ENCODE measurements around the gene PREP. TPM values are rescaled to one million over a fixed set of nuclear protein-coding genes. Genes with fewer than 3 reads are reported as not detected.

PREP gene
- polyA plus RNA-seq, 1 of the 3 experiments (the other 2 are of a cell fraction), result 20.9 TPM

DNA sequence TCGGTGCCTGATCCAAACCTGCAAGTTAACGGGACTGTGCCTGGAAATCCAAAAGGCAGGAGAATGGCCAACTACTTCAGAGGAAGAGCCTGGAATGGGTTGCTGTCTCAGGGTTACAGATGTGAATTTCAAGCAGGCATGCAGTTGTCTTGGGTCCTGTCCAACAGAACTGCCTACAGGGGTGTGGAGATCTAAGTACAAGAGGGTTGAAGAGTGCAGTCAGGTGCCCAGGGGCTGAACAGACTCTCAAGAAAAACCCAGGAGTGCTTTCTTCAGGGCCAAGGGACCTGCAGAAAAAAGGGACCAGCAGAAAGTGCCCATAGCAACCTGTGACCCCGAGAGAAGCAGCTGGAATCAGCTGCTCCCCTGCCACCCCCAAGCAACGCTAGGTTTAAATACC is 71.0 kb downstream of the PREP start:
- ChIA-PET POLR2A (no interaction called here), CTCF (interaction anchor here (0.8 kb wide), 1 partner anchor 31 kb away, joined by 3 read pairs; no protein-coding TSS in a partner anchor)
- peak overlapping the region in 1 of 2 experiments; percentile 36; a peak in 2 of 4 replicates for H3K27ac ChIP-seq (ENCODE audit: low read depth in 2 of 2, low read length in 1 of 2)
- no peak overlapping the region for H3K4me2 ChIP-seq
- no peaks in the 10 kb centered on the region for H3K9me2 ChIP-seq
- H3K4me1 ChIP-seq (ENCODE audit: control insufficient read depth in 1 of 2, insufficient read depth in 2 of 2, low read depth in 1 of 2, low read length in 1 of 2), result peaks cover 9 to 24% of the 10 kb centered on the region in 2 experiments
- no peak overlapping the region for H2AFZ ChIP-seq (ENCODE audit: low read depth)
- no peak for DNase-seq
- H3K36me3 ChIP-seq (replicated peaks in 1 of 2; ENCODE audit: control insufficient read depth in 1 of 2, insufficient read depth in 2 of 2, low read length in 1 of 2), result peaks cover 18 to 22% of the 10 kb centered on the region in 2 experiments
- no peak overlapping the region for H3K4me3 ChIP-seq (ENCODE audit: low read depth in 2 of 2, low read length in 1 of 2)
- no peaks in the 10 kb centered on the region for H4K20me1 ChIP-seq (ENCODE audit: insufficient read depth)
- H3F3A ChIP-seq (replicated peaks; ENCODE audit: insufficient read depth), result peaks cover 10% of the 10 kb centered on the region
- H3K27me3 ChIP-seq (ENCODE audit: insufficient read depth), result no peaks in the 10 kb centered on the region
- TF ChIP-seq RXRA (IDR thresholded peaks at IDR 0.05; ENCODE audit: borderline replicate concordance, low read depth) (no peak), MEF2A (IDR thresholded peaks at IDR 0.05; ENCODE audit: borderline replicate concordance, low read depth) (no peak), EZH2phosphoT487 (IDR thresholded peaks at IDR 0.05; ENCODE audit: borderline replicate concordance, low read depth) (no peak), CHD2 (IDR thresholded peaks at IDR 0.05; ENCODE audit: low read length, partially characterized antibody) (no peak), MXI1 (IDR thresholded peaks at IDR 0.05; ENCODE audit: low read depth, low read length) (no peak), SIN3A (IDR thresholded peaks at IDR 0.05; ENCODE audit: borderline replicate concordance, low read depth, low read length) (no peak), POLR2AphosphoS5 (IDR thresholded peaks at IDR 0.05; ENCODE audit: low read depth, low read length) (no peak), SMC3 (IDR thresholded peaks at IDR 0.05; ENCODE audit: low read depth, low read length) (no peak), GATA2 (CRISPR knock-in tag; IDR thresholded peaks at IDR 0.05) (no peak), ELF1 (IDR thresholded peaks at IDR 0.05) (no peak), JUND (IDR thresholded peaks at IDR 0.05) (no peak), FOXJ3 (CRISPR knock-in tag; IDR thresholded peaks at IDR 0.05) (no peak), TEAD4 (IDR thresholded peaks at IDR 0.05; ENCODE audit: borderline replicate concordance, insufficient read depth) (no peak)
- TF ChIP-seq, protein P1, sequence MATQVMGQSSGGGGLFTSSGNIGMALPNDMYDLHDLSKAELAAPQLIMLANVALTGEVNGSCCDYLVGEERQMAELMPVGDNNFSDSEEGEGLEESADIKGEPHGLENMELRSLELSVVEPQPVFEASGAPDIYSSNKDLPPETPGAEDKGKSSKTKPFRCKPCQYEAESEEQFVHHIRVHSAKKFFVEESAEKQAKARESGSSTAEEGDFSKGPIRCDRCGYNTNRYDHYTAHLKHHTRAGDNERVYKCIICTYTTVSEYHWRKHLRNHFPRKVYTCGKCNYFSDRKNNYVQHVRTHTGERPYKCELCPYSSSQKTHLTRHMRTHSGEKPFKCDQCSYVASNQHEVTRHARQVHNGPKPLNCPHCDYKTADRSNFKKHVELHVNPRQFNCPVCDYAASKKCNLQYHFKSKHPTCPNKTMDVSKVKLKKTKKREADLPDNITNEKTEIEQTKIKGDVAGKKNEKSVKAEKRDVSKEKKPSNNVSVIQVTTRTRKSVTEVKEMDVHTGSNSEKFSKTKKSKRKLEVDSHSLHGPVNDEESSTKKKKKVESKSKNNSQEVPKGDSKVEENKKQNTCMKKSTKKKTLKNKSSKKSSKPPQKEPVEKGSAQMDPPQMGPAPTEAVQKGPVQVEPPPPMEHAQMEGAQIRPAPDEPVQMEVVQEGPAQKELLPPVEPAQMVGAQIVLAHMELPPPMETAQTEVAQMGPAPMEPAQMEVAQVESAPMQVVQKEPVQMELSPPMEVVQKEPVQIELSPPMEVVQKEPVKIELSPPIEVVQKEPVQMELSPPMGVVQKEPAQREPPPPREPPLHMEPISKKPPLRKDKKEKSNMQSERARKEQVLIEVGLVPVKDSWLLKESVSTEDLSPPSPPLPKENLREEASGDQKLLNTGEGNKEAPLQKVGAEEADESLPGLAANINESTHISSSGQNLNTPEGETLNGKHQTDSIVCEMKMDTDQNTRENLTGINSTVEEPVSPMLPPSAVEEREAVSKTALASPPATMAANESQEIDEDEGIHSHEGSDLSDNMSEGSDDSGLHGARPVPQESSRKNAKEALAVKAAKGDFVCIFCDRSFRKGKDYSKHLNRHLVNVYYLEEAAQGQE (IDR thresholded peaks at IDR 0.05; ENCODE audit: low read depth, low read length), result no peak
- TF ChIP-seq, protein P2, sequence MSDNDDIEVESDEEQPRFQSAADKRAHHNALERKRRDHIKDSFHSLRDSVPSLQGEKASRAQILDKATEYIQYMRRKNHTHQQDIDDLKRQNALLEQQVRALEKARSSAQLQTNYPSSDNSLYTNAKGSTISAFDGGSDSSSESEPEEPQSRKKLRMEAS (IDR thresholded peaks at IDR 0.05; ENCODE audit: low read depth), result no peak
- TF ChIP-seq, protein P3, sequence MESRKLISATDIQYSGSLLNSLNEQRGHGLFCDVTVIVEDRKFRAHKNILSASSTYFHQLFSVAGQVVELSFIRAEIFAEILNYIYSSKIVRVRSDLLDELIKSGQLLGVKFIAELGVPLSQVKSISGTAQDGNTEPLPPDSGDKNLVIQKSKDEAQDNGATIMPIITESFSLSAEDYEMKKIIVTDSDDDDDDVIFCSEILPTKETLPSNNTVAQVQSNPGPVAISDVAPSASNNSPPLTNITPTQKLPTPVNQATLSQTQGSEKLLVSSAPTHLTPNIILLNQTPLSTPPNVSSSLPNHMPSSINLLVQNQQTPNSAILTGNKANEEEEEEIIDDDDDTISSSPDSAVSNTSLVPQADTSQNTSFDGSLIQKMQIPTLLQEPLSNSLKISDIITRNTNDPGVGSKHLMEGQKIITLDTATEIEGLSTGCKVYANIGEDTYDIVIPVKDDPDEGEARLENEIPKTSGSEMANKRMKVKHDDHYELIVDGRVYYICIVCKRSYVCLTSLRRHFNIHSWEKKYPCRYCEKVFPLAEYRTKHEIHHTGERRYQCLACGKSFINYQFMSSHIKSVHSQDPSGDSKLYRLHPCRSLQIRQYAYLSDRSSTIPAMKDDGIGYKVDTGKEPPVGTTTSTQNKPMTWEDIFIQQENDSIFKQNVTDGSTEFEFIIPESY (IDR thresholded peaks at IDR 0.05; ENCODE audit: borderline replicate concordance, low read depth), result no peak
- H3K9ac ChIP-seq, result no peak overlapping the region
- 90% methylated on average over 4 of the region's 4 CpGs for WGBS (ENCODE audit: low lambda C conversion rate)
- no peaks in the 10 kb centered on the region for H3K9me3 ChIP-seq
- H3K79me2 ChIP-seq (ENCODE audit: insufficient read depth), result no peaks in the 10 kb centered on the region

Measured in SK-N-SH (cell line).